ENCODE data around the gene PLXDC2. TPM values are rescaled to one million over a fixed set of nuclear protein-coding genes. Genes with fewer than 3 reads are reported as not detected.

Gene PLXDC2
- total RNA-seq, 3 donors from 2014 or later = 63.9 to 125 (median 101) TPM

- no peak overlapping the region for H3K4me3 ChIP-seq
- TF ChIP-seq, protein P1, sequence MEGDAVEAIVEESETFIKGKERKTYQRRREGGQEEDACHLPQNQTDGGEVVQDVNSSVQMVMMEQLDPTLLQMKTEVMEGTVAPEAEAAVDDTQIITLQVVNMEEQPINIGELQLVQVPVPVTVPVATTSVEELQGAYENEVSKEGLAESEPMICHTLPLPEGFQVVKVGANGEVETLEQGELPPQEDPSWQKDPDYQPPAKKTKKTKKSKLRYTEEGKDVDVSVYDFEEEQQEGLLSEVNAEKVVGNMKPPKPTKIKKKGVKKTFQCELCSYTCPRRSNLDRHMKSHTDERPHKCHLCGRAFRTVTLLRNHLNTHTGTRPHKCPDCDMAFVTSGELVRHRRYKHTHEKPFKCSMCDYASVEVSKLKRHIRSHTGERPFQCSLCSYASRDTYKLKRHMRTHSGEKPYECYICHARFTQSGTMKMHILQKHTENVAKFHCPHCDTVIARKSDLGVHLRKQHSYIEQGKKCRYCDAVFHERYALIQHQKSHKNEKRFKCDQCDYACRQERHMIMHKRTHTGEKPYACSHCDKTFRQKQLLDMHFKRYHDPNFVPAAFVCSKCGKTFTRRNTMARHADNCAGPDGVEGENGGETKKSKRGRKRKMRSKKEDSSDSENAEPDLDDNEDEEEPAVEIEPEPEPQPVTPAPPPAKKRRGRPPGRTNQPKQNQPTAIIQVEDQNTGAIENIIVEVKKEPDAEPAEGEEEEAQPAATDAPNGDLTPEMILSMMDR (IDR thresholded peaks at IDR 0.05) = no peak
- TF ChIP-seq POLR2AphosphoS5 (IDR thresholded peaks at IDR 0.05) = no peak
- TF ChIP-seq POLR2A (IDR thresholded peaks at IDR 0.05) = no peak
- H3K27me3 ChIP-seq = no peaks in the 10 kb centered on the region
- no peak for DNase-seq (ENCODE audit: low spot score in 2 of 2)
- intact Hi-C loops (cut with DNase I; ENCODE audit: low total_unique reads) = no loop called here
- peaks cover 0 to 10% of the 10 kb centered on the region in 2 donors for H3K9me3 ChIP-seq
- H3K36me3 ChIP-seq = no peaks in the 10 kb centered on the region
- peaks cover 0 to 6% of the 10 kb centered on the region in 2 donors for H3K4me1 ChIP-seq
- peak overlapping the region in 1 of 2 donors; percentile 32 for H3K27ac ChIP-seq
Measured at GRCh38 chr10:20059084-20059835, 243.0 kb downstream of the PLXDC2 start.

DNA sequence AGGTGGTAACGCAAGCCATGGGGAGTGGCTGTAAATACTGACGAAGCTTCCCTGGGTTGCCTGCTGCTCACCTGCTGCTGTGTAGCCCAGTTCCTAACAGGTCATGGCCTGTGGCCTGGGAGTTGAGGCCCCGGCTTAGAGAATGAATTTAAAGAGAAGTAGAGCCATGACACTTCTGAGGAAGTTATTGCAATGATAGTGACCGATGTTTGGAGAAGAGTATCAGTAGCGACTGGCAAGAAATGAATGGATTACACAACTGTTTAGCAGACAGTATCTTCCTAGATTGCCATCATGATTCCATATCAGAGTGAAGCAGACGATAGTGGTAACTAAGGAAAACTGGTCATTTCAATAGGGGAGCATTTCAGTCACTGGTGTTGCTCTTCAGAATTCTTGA is 249.6 kb downstream of the PLXDC2 start:
- DNase-seq (ENCODE audit: low spot score in 2 of 2) = no peak
- Histone ChIP-seq H3K4me3 (no peak overlapping the region), H3K36me3 (no peaks in the 10 kb centered on the region), H3K27me3 (no peaks in the 10 kb centered on the region), H3K4me1 (no peaks in the 10 kb centered on the region), H3K9me3 (peaks cover 0 to 10% of the 10 kb centered on the region in 2 donors), H3K27ac (no peak overlapping the region)
- TF ChIP-seq POLR2A (IDR thresholded peaks at IDR 0.05) = no peak
- TF ChIP-seq POLR2AphosphoS5 (IDR thresholded peaks at IDR 0.05) = no peak
- TF ChIP-seq, protein P1 (IDR thresholded peaks at IDR 0.05) = no peak
- intact Hi-C loops (cut with DNase I; ENCODE audit: low total_unique reads) = no loop called here

- TF ChIP-seq, protein P1 (IDR thresholded peaks at IDR 0.05) = no peak
- TF ChIP-seq POLR2AphosphoS5 (IDR thresholded peaks at IDR 0.05) (no peak), POLR2A (IDR thresholded peaks at IDR 0.05) (no peak)
- H3K9me3 ChIP-seq = no peaks in the 10 kb centered on the region
- intact Hi-C loops (cut with DNase I; ENCODE audit: low total_unique reads) = no loop called here
- H3K4me1 ChIP-seq = no peaks in the 10 kb centered on the region
- H3K4me3 ChIP-seq = no peak overlapping the region
- no peaks in the 10 kb centered on the region for H3K27me3 ChIP-seq
- H3K27ac ChIP-seq = no peak overlapping the region
- no peak for DNase-seq (ENCODE audit: low spot score in 2 of 2)
- no peaks in the 10 kb centered on the region for H3K36me3 ChIP-seq
Measured at GRCh38 chr10:20073167-20073566, 256.9 kb downstream of the PLXDC2 start.

DNA sequence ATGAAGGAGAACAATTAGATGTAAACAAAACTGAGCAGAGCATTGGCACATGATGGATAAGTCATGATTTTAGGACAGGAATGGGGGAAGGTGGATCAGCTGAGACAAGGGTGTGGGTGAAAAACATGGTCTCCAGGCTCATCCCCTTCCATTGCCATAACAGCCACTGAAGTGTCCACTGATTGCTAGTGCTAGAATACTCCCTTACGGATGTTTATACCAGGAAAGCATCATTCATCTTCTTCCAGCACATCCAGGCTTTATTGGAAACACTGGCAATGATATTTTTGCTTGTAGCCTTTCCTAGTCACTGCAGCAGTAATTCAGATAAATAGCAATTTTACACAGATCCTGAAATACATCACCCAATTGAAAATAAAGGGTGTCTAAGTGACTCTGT is 259.5 kb downstream of the PLXDC2 start:
- intact Hi-C loops (cut with DNase I; ENCODE audit: low total_unique reads) = no loop called here
- H3K4me1 ChIP-seq = no peaks in the 10 kb centered on the region

DNA sequence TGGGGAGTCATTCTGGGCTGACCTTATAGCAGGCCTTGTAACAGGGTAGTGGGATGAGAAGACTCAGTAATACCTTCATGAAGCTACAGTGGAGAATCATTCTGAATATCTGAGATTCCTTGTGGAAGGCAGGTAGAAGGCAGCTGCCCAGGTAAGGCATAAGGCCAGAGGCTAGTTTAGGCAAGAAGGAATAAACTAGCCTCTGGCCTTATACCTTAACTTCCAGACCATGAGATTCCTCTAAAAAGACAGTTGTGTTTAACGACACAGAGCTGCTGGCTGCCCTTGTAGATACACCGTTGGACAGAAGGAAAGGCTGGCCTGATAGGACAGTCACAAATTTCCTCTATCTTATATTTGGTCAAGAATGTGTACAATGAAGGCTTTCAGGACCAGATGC is 268.2 kb downstream of the PLXDC2 start:
- peak overlapping the region in 1 of 2 donors; percentile 21 for H3K27ac ChIP-seq
- H3K4me1 ChIP-seq = no peaks in the 10 kb centered on the region
- intact Hi-C loops (cut with DNase I; ENCODE audit: low total_unique reads) = no loop called here
- no peak for DNase-seq (ENCODE audit: low spot score in 2 of 2)
- no peaks in the 10 kb centered on the region for H3K27me3 ChIP-seq
- no peak overlapping the region for H3K4me3 ChIP-seq
- H3K36me3 ChIP-seq = no peaks in the 10 kb centered on the region
- H3K9me3 ChIP-seq = no peaks in the 10 kb centered on the region
- TF ChIP-seq, protein P1 (IDR thresholded peaks at IDR 0.05) = no peak
- TF ChIP-seq POLR2A (IDR thresholded peaks at IDR 0.05) = no peak
- TF ChIP-seq POLR2AphosphoS5 (IDR thresholded peaks at IDR 0.05) = no peak

More for the DNA sequence above, 259.5 kb downstream of the PLXDC2 start:
- Histone ChIP-seq H3K36me3 (no peaks in the 10 kb centered on the region), H3K27ac (no peak overlapping the region), H3K9me3 (no peaks in the 10 kb centered on the region), H3K27me3 (no peaks in the 10 kb centered on the region), H3K4me3 (no peak overlapping the region)
- no peak for DNase-seq (ENCODE audit: low spot score in 2 of 2)
- TF ChIP-seq POLR2AphosphoS5 (IDR thresholded peaks at IDR 0.05) (no peak), POLR2A (IDR thresholded peaks at IDR 0.05) (no peak)
- TF ChIP-seq, protein P1 (IDR thresholded peaks at IDR 0.05) = no peak
